ENCODE data around the gene PPP6C. TPM values are rescaled to one million over a fixed set of nuclear protein-coding genes. Genes with fewer than 3 reads are reported as not detected.
"Not testable (repeated sequence)": the region's sequence is repeated elsewhere in the genome, so short reads cannot be mapped to it uniquely, and the experiment has no call there.

PPP6C gene
- total RNA-seq, 1 donor from 2014 or later, result 15.1 TPM

GRCh38 chr9:125142560-125143376 is 46.8 kb downstream of the PPP6C start:
- DNase-seq (ENCODE audit: low read depth, low spot score), result no peak

- DNase-seq (ENCODE audit: low read depth, low spot score), result no peak
Observed at GRCh38 chr9:125141751-125142150, 47.9 kb downstream of the PPP6C start.

GRCh38 chr9:125141251-125141650 is 48.4 kb downstream of the PPP6C start:
- DNase-seq (ENCODE audit: low read depth, low spot score), result no peak

GRCh38 chr9:125140576-125140975 is 49.0 kb downstream of the PPP6C start:
- no peak for DNase-seq (ENCODE audit: low read depth, low spot score)

GRCh38 chr9:125137200-125137599 is 52.4 kb downstream of the PPP6C start:
- no peak for DNase-seq (ENCODE audit: low read depth, low spot score)

GRCh38 chr9:125134976-125135375 is 54.6 kb downstream of the PPP6C start:
- no peak for DNase-seq (ENCODE audit: low read depth, low spot score)

GRCh38 chr9:125133403-125134329 is 55.9 kb downstream of the PPP6C start:
- DNase-seq (ENCODE audit: low read depth, low spot score), result no peak

GRCh38 chr9:125131778-125132177 is 57.8 kb downstream of the PPP6C start:
- no peak for DNase-seq (ENCODE audit: low read depth, low spot score)

- DNase-seq (ENCODE audit: low read depth, low spot score), result no peak
Observed at GRCh38 chr9:125126019-125126746, 63.4 kb downstream of the PPP6C start.

GRCh38 chr9:125125523-125125922 is 64.1 kb downstream of the PPP6C start:
- DNase-seq (ENCODE audit: low read depth, low spot score), result no peak

- no peak for DNase-seq (ENCODE audit: low read depth, low spot score)
Observed at GRCh38 chr9:125121146-125121545, 68.5 kb downstream of the PPP6C start.

- no peak for DNase-seq (ENCODE audit: low read depth, low spot score)
Observed at GRCh38 chr9:125119643-125120286, 69.8 kb downstream of the PPP6C start.

- DNase-seq (ENCODE audit: low read depth, low spot score), result not testable (repeated sequence)
Observed at GRCh38 chr9:125118696-125119095, 70.9 kb downstream of the PPP6C start.

- not testable (repeated sequence) for DNase-seq (ENCODE audit: low read depth, low spot score)
Observed at GRCh38 chr9:125114503-125114902, 75.1 kb downstream of the PPP6C start.

GRCh38 chr9:125110464-125110863 is 79.1 kb downstream of the PPP6C start:
- DNase-seq (ENCODE audit: low read depth, low spot score), result no peak

- DNase-seq (ENCODE audit: low read depth, low spot score), result not testable (repeated sequence)
Observed at GRCh38 chr9:125108541-125108940, 81.1 kb downstream of the PPP6C start.

GRCh38 chr9:125106285-125106893 is 83.2 kb downstream of the PPP6C start:
- no peak for DNase-seq (ENCODE audit: low read depth, low spot score)

GRCh38 chr9:125103770-125104460 is 85.7 kb downstream of the PPP6C start:
- no peak for DNase-seq (ENCODE audit: low read depth, low spot score)

- DNase-seq (ENCODE audit: low read depth, low spot score), result no peak
Observed at GRCh38 chr9:125103021-125103420, 86.6 kb downstream of the PPP6C start.

GRCh38 chr9:125100822-125101221 is 88.8 kb downstream of the PPP6C start:
- DNase-seq (ENCODE audit: low read depth, low spot score), result no peak
